ENCODE measurements around the gene CLEC7A.

- no peak for TF ChIP-seq POLR2AphosphoS5 (IDR thresholded peaks at IDR 0.05; ENCODE audit: low read depth, low read length)
- TF ChIP-seq TAF1 (IDR thresholded peaks at IDR 0.05; ENCODE audit: borderline replicate concordance, low read depth, low read length) = no peak
Observed at GRCh38 chr12:10084733-10085132, 45.3 kb downstream of the CLEC7A start.

Data from GM12892 (cell line).